ENCODE results near the gene IQSEC1. TPM values are rescaled to one million over a fixed set of nuclear protein-coding genes. Genes with fewer than 3 reads are reported as not detected.

IQSEC1 gene
- total and polyA plus RNA-seq, 2 experiments from 2014 or later = 8.0 to 51.9 TPM

DNA sequence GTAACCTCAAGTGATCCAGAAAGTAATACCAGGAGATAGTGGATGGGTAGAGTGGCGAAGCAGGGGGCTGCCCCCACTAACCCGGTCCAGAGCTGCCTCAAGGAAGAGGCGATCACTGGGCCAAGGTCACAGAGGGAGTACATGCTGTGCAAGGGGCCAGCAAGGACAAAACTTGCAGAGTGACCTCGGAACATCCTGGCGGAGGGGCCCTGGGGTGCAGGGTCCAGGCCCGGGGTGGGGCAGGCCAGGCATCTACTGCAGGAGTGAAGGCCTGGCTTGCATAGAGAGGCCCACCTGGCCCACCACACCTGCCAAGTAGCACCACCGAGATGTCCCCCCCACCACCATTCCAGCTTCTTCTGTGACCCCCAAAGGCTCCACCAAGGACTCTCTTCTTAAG is 17.6 kb downstream of the IQSEC1 start (continued):
- TF ChIP-seq, protein P1, sequence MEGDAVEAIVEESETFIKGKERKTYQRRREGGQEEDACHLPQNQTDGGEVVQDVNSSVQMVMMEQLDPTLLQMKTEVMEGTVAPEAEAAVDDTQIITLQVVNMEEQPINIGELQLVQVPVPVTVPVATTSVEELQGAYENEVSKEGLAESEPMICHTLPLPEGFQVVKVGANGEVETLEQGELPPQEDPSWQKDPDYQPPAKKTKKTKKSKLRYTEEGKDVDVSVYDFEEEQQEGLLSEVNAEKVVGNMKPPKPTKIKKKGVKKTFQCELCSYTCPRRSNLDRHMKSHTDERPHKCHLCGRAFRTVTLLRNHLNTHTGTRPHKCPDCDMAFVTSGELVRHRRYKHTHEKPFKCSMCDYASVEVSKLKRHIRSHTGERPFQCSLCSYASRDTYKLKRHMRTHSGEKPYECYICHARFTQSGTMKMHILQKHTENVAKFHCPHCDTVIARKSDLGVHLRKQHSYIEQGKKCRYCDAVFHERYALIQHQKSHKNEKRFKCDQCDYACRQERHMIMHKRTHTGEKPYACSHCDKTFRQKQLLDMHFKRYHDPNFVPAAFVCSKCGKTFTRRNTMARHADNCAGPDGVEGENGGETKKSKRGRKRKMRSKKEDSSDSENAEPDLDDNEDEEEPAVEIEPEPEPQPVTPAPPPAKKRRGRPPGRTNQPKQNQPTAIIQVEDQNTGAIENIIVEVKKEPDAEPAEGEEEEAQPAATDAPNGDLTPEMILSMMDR (conservative IDR thresholded peaks at IDR 0.05; ENCODE audit: low read depth in 2 of 2) = no peak

DNA sequence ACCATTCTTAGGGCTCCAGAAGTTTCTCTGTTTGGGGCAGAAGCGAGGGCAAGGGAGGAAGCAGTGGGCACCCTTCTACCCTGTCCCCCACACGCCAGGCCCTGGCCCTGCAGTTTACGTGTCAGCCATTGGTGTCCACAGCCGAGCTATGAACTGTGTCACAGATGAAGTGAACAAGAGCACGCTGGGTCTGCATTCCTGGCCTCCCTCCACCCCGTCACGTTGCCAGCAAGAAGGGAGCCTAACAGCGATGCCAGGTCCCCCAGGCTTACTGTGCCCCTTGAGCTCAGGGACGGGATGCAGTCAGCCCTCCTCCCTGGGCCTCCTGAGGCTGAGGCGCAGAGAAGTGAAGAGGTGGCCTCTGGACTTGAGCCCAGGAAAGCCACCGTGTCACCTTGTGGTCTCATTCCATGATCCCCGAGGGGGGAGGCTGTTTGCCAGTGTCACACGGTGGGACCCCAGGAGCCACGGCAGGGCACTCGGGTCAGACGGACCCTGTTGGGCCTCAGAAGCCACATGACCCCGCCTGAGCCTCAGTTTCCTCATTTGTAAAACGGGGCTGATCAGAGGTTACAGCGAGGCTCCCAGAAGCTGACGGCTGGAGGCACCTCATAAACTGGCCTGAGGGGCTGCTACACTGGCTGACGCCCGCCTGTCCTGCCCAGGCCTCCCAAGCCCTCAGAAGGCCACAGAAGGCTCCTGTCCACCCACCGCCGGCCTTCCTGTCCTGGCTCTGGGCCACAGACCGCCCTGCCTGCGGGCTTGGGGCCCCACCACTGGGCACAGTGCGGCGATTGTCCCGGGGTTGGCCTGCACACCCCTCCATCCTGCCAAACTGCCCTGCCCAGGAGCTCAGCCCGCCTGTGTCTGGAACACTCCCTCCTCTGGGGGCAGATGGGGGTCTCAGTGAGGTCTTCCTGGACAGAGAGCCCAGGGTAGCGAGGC is 18.6 kb downstream of the IQSEC1 start:
- Histone ChIP-seq H3K4me2 (no peak overlapping the region), H3K4me3 (no peak overlapping the region), H4K20me1 (replicated peaks; ENCODE audit: insufficient read depth) (peaks cover 3% of the 10 kb centered on the region; the same call in 1 of the 2 replicates), H3K9me2 (ENCODE audit: insufficient read depth) (no peaks in the 10 kb centered on the region), H3K79me2 (replicated peaks; ENCODE audit: insufficient read depth) (no peaks in the 10 kb centered on the region), H3K36me3 (ENCODE audit: insufficient read depth) (no peaks in the 10 kb centered on the region), H3K27ac (ENCODE audit: low read depth) (no peak overlapping the region), H2AFZ (no peak overlapping the region), H3K27me3 (ENCODE audit: insufficient read depth) (no peaks in the 10 kb centered on the region), H3K4me1 (ENCODE audit: insufficient read depth) (no peaks in the 10 kb centered on the region), H3F3A (replicated peaks; ENCODE audit: low read depth) (no peaks in the 10 kb centered on the region)
- no peak for ATAC-seq
- Mint-ChIP-seq H3K4me1 (peaks cover 24% of the 10 kb centered on the region), H3K4me3 (no peak overlapping the region), H3K36me3 (ENCODE audit: low read depth) (no peaks in the 10 kb centered on the region), H3K27ac (no peak overlapping the region), H3K27me3 (ENCODE audit: insufficient read depth, low read depth, poor library complexity) (peaks cover 19% of the 10 kb centered on the region), H3K9me3 (no peaks in the 10 kb centered on the region)
- TF ChIP-seq CREB1 (CRISPR knock-in tag; IDR thresholded peaks at IDR 0.05; ENCODE audit: low read depth) (no peak), POLR2AphosphoS5 (IDR thresholded peaks at IDR 0.05; ENCODE audit: low read depth) (no peak)
- no peak for DNase-seq (ENCODE audit: low spot score)

DNA sequence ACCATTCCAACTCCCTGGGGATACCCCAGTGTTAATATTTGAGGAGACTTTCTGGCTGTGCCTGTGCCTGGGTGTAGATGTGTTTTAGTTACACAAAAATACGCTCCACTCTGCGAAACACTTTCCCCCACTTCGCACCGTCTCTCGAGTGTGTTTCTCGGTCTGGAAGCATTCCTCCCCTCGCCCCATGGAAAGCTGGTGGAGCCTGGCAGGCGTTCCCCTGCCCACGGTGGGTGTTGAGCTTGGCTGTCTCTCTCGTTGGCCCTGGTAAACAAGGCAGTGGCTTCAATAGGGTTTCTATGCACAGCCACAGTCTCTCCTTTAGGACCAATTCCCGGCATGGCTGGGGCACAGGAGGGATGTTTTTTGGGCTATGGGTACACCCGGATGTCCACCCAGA is 19.3 kb downstream of the IQSEC1 start:
- no peak overlapping the region for H3K4me3 ChIP-seq
- no peaks in the 10 kb centered on the region for H3F3A ChIP-seq (replicated peaks; ENCODE audit: low read depth)
- no peak for DNase-seq (ENCODE audit: low spot score)
- H3K36me3 ChIP-seq (ENCODE audit: insufficient read depth) = no peaks in the 10 kb centered on the region
- no peak overlapping the region for H3K27ac Mint-ChIP-seq
- H3K36me3 Mint-ChIP-seq (ENCODE audit: low read depth) = no peaks in the 10 kb centered on the region
- no peaks in the 10 kb centered on the region for H3K9me2 ChIP-seq (ENCODE audit: insufficient read depth)
- peaks cover 24% of the 10 kb centered on the region for H3K4me1 Mint-ChIP-seq
- no peak for ATAC-seq
- peaks cover 14% of the 10 kb centered on the region for H3K27me3 Mint-ChIP-seq (ENCODE audit: insufficient read depth, low read depth, poor library complexity)
- no peaks in the 10 kb centered on the region for H3K79me2 ChIP-seq (replicated peaks; ENCODE audit: insufficient read depth)
- H3K9me3 Mint-ChIP-seq = no peaks in the 10 kb centered on the region; the same call in 2 of the 3 replicates
- H4K20me1 ChIP-seq (replicated peaks; ENCODE audit: insufficient read depth) = peaks cover 3% of the 10 kb centered on the region; the same call in 1 of the 2 replicates
- no peak overlapping the region for H2AFZ ChIP-seq
- no peaks in the 10 kb centered on the region for H3K27me3 ChIP-seq (ENCODE audit: insufficient read depth)
- no peak overlapping the region for H3K4me3 Mint-ChIP-seq
- H3K4me2 ChIP-seq = no peak overlapping the region
- H3K27ac ChIP-seq (ENCODE audit: low read depth) = no peak overlapping the region
- H3K4me1 ChIP-seq (ENCODE audit: insufficient read depth) = no peaks in the 10 kb centered on the region
- TF ChIP-seq, protein P2, sequence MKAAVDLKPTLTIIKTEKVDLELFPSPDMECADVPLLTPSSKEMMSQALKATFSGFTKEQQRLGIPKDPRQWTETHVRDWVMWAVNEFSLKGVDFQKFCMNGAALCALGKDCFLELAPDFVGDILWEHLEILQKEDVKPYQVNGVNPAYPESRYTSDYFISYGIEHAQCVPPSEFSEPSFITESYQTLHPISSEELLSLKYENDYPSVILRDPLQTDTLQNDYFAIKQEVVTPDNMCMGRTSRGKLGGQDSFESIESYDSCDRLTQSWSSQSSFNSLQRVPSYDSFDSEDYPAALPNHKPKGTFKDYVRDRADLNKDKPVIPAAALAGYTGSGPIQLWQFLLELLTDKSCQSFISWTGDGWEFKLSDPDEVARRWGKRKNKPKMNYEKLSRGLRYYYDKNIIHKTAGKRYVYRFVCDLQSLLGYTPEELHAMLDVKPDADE (IDR thresholded peaks at IDR 0.05) = no peak
- TF ChIP-seq, protein P3, sequence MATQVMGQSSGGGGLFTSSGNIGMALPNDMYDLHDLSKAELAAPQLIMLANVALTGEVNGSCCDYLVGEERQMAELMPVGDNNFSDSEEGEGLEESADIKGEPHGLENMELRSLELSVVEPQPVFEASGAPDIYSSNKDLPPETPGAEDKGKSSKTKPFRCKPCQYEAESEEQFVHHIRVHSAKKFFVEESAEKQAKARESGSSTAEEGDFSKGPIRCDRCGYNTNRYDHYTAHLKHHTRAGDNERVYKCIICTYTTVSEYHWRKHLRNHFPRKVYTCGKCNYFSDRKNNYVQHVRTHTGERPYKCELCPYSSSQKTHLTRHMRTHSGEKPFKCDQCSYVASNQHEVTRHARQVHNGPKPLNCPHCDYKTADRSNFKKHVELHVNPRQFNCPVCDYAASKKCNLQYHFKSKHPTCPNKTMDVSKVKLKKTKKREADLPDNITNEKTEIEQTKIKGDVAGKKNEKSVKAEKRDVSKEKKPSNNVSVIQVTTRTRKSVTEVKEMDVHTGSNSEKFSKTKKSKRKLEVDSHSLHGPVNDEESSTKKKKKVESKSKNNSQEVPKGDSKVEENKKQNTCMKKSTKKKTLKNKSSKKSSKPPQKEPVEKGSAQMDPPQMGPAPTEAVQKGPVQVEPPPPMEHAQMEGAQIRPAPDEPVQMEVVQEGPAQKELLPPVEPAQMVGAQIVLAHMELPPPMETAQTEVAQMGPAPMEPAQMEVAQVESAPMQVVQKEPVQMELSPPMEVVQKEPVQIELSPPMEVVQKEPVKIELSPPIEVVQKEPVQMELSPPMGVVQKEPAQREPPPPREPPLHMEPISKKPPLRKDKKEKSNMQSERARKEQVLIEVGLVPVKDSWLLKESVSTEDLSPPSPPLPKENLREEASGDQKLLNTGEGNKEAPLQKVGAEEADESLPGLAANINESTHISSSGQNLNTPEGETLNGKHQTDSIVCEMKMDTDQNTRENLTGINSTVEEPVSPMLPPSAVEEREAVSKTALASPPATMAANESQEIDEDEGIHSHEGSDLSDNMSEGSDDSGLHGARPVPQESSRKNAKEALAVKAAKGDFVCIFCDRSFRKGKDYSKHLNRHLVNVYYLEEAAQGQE (IDR thresholded peaks at IDR 0.05; ENCODE audit: unreplicated experiment) = no peak
- TF ChIP-seq ZNF114 (CRISPR knock-in tag; IDR thresholded peaks at IDR 0.05) = no peak
- no peak for TF ChIP-seq EZH2phosphoT487 (IDR thresholded peaks at IDR 0.05; ENCODE audit: unreplicated experiment)
- TF ChIP-seq STAT1 (IDR thresholded peaks at IDR 0.05; ENCODE audit: unreplicated experiment) = no peak
- no peak for TF ChIP-seq ZNF331 (CRISPR knock-in tag; IDR thresholded peaks at IDR 0.05; ENCODE audit: low read depth)
- TF ChIP-seq CREB1 (CRISPR knock-in tag; IDR thresholded peaks at IDR 0.05; ENCODE audit: low read depth) = no peak
- no peak for TF ChIP-seq EZH2 (IDR thresholded peaks at IDR 0.05; ENCODE audit: low read depth, unreplicated experiment)
